HCT116 (cell line): ENCODE data around the gene DIS3L2. TPM values are rescaled to one million over a fixed set of nuclear protein-coding genes. Genes with fewer than 3 reads are reported as not detected.

Experiments
- ATAC-seq: fragments of 200-7000 bp; cut with Tn5 transposase; 2 replicates; pipeline ENCODE4 v1.9.1; 2020; ENCODE audit warnings: mild to moderate bottlenecking, moderate library complexity
- BruUV-seq: library from RNA; stranded (reverse); fragments of 400-500 nt; replicated peaks from 2 replicates; lab custom pipeline; 2021; lab: Mats Ljungman, UMichigan
- CTCF ChIA-PET: fragments of 300-600 bp; sonication (Branson Sonifier 250); formaldehyde crosslinking; loops from one replicate; lab custom pipeline; 2021; ENCODE audit warnings: antibody characterized with exemption; lab: Charles Lee
- POLR2A ChIA-PET: fragments of 300-600, 350-600 bp; sonication (Branson Sonifier 250); formaldehyde crosslinking; loops from one replicate; lab custom pipeline; 2021; ENCODE audit warnings: antibody characterized with exemption; lab: Charles Lee
- RAD21 ChIA-PET, 2 experiments: fragments of 300-600 bp; sonication (Branson Sonifier 250); formaldehyde crosslinking; loops; one replicate each; lab custom pipeline; 2023; ENCODE audit warnings: low total read pairs in 2 of 2; ENCODE audit not compliant: uncharacterized antibody in 2 of 2, unreplicated experiment in 2 of 2, low non-redundant PET in 1 of 2; lab: Charles Lee
- DNase-seq: peaks from one replicate; pipeline ENCODE4 v3.0.0-alpha.2; 2010; ENCODE audit warnings: low read depth, low spot score
- H2AFZ ChIP-seq: fragments of 200-600 bp; shearing (Covaris generic), sonication (generic); 2 replicates; pipeline ENCODE4 v1.6.1; 2017; ENCODE audit warnings: low read depth, mixed run types, mixed read lengths, antibody characterized with exemption, low read length; ENCODE audit not compliant: poor library complexity, severe bottlenecking
- H3K27ac ChIP-seq: 2 replicates; pipeline ENCODE4 v1.5.1; 2012; ENCODE audit warnings: low read depth, low read length
- H3K27me3 ChIP-seq: fragments of 200-600 bp; sonication (generic); 2 replicates; pipeline ENCODE4 v1.6.1; 2016; ENCODE audit warnings: mixed run types, low read length, mixed read lengths; ENCODE audit not compliant: insufficient read depth
- H3K36me3 ChIP-seq, 2 experiments: fragments of 200-500 bp in 1 of 2; fragments of 200-600 bp in 1 of 2; sonication (Bioruptor generic) in 1 of 2; sonication (generic) in 1 of 2; 2 replicates each; pipeline versions ENCODE4 v1.5.1 to v1.6.1; 2014 to 2016; ENCODE audit warnings: low read length in 2 of 2, inconsistent platforms in 1 of 2, mixed read lengths in 1 of 2, mixed run types in 1 of 2; ENCODE audit not compliant: insufficient read depth in 2 of 2, control insufficient read depth in 1 of 2
- H3K4me1 ChIP-seq, 2 experiments: fragments of 200-600 bp in 1 of 2; sonication (generic) in 1 of 2; 2 replicates each; pipeline versions ENCODE4 v1.5.1 to v1.6.1; 2012 to 2017; ENCODE audit warnings: low read length in 2 of 2, inconsistent platforms in 1 of 2, mild to moderate bottlenecking in 1 of 2, mixed read lengths in 1 of 2, mixed run types in 1 of 2, moderate library complexity in 1 of 2; ENCODE audit not compliant: insufficient read depth in 2 of 2, control insufficient read depth in 1 of 2
- H3K4me2 ChIP-seq: fragments of 200-600 bp; sonication (generic); 2 replicates; pipeline ENCODE4 v1.6.1; 2017; ENCODE audit warnings: mixed run types, low read length, mixed read lengths
- H3K4me3 ChIP-seq, 2 experiments: fragments of 200-600 bp in 1 of 2; sonication (generic) in 1 of 2; replicated peaks in 1 of 2; 2 replicates each; pipeline ENCODE4 v1.5.1; 2011 to 2016; ENCODE audit warnings: low read length in 2 of 2, control low read depth in 1 of 2, low read depth in 1 of 2, mild to moderate bottlenecking in 1 of 2, mixed read lengths in 1 of 2, mixed run types in 1 of 2
- H3K79me2 ChIP-seq: fragments of 200-600 bp; sonication (generic); 2 replicates; pipeline ENCODE4 v1.6.1; 2017; ENCODE audit warnings: mild to moderate bottlenecking, mixed run types, low read length, moderate library complexity, mixed read lengths; ENCODE audit not compliant: insufficient read depth
- H3K9ac ChIP-seq: fragments of 200-600 bp; sonication (generic); 2 replicates; pipeline ENCODE4 v1.6.1; 2016; ENCODE audit warnings: low read length, mixed read lengths
- H3K9me2 ChIP-seq: fragments of 200-600 bp; sonication (generic), shearing (Covaris generic); 2 replicates; pipeline ENCODE4 v1.6.1; 2017; ENCODE audit warnings: mixed run types, mild to moderate bottlenecking, moderate library complexity; ENCODE audit not compliant: insufficient read depth
- H3K9me3 ChIP-seq, 2 experiments: fragments of 200-500 bp in 1 of 2; fragments of 200-600 bp in 1 of 2; sonication (Bioruptor generic) in 1 of 2; sonication (generic) in 1 of 2; 2 replicates each; pipeline ENCODE4 v1.6.1; 2014 to 2017; ENCODE audit warnings: low read length in 2 of 2, mixed read lengths in 2 of 2, inconsistent platforms in 1 of 2, low read depth in 1 of 2, mild to moderate bottlenecking in 1 of 2, mixed run types in 1 of 2, moderate library complexity in 1 of 2; ENCODE audit not compliant: control insufficient read depth in 1 of 2, insufficient read depth in 1 of 2
- H4K20me1 ChIP-seq: fragments of 200-600 bp; sonication (generic), shearing (Covaris generic); 2 replicates; pipeline ENCODE4 v1.6.1; 2017; ENCODE audit warnings: mixed run types, mild to moderate bottlenecking, moderate library complexity; ENCODE audit not compliant: insufficient read depth
- ATF3 ChIP-seq: IDR thresholded peaks from 2 replicates; pipeline ENCODE4 v1.6.1; 2012
- CBX3 ChIP-seq: IDR thresholded peaks from 2 replicates; pipeline ENCODE4 v1.6.1; 2012; ENCODE audit warnings: low read depth
- EZH2 ChIP-seq: fragments of 200-600 bp; sonication (generic); IDR thresholded peaks from 2 replicates; pipeline ENCODE4 v1.6.1; 2017; ENCODE audit warnings: antibody characterized with exemption, mixed run types
- EZH2phosphoT487 ChIP-seq: fragments of 200-600 bp; IDR thresholded peaks from 2 replicates; pipeline ENCODE4 v1.6.1; 2018; ENCODE audit warnings: antibody characterized with exemption, borderline replicate concordance
- FOSL1 ChIP-seq: IDR thresholded peaks from 2 replicates; pipeline ENCODE4 v1.6.1; 2012; ENCODE audit warnings: low read depth
- JUND ChIP-seq: IDR thresholded peaks from 2 replicates; pipeline ENCODE4 v1.6.1; 2012
- POLR2A ChIP-seq: IDR thresholded peaks from 2 replicates; pipeline ENCODE4 v1.7.0; 2011; ENCODE audit warnings: borderline replicate concordance; ENCODE audit not compliant: insufficient read depth, insufficient read length; ENCODE audit errors: extremely low read depth
- POLR2AphosphoS5 ChIP-seq: IDR thresholded peaks from 2 replicates; pipeline ENCODE4 v1.6.1; 2011; ENCODE audit warnings: mild to moderate bottlenecking, low read depth, low read length, moderate library complexity
- REST ChIP-seq: IDR thresholded peaks from 2 replicates; pipeline ENCODE4 v1.6.1; 2012; ENCODE audit warnings: low read depth
- TCF7L2 ChIP-seq: IDR thresholded peaks from 2 replicates; pipeline ENCODE4 v1.7.0; 2011; ENCODE audit warnings: borderline replicate concordance, inconsistent platforms; ENCODE audit not compliant: insufficient read depth, insufficient read length; ENCODE audit errors: extremely low read depth
- YY1 ChIP-seq: IDR thresholded peaks from 2 replicates; pipeline ENCODE4 v1.6.1; 2011; ENCODE audit warnings: low read length, low read depth, moderate library complexity, mild to moderate bottlenecking; ENCODE audit not compliant: insufficient replicate concordance; ENCODE audit errors: extremely low read depth
- intact Hi-C: fragments of 100-400 bp; cut with micrococcal nuclease; formaldehyde crosslinking; loops from 2 replicates; pipeline ENCODE4 v1.10.0; 2022
- total RNA-seq: library from RNA; stranded (reverse); gene quantifications from one replicate; pipeline ENCODE4 v1.2.1, GENCODE V29; 2021; ENCODE audit not compliant: unreplicated experiment
- TF ChIP-seq, protein P1 (sequence below), 3 experiments: fragments of 200-600 bp in 1 of 3; sonication (generic) in 1 of 3; IDR thresholded peaks in 2 of 3; conservative IDR thresholded peaks in 1 of 3; 2 replicates each; pipeline ENCODE4 v1.5.1; 2012 to 2017; ENCODE audit warnings: low read depth in 2 of 3, low read length in 2 of 3, antibody characterized with exemption in 1 of 3, borderline replicate concordance in 1 of 3, control low read depth in 1 of 3, mild to moderate bottlenecking in 1 of 3, mixed read lengths in 1 of 3, mixed run types in 1 of 3, moderate library complexity in 1 of 3; ENCODE audit not compliant: insufficient read depth in 1 of 3

DIS3L2 gene
- total RNA-seq, 1 experiment from 2014 or later = 42.5 TPM

DNA sequence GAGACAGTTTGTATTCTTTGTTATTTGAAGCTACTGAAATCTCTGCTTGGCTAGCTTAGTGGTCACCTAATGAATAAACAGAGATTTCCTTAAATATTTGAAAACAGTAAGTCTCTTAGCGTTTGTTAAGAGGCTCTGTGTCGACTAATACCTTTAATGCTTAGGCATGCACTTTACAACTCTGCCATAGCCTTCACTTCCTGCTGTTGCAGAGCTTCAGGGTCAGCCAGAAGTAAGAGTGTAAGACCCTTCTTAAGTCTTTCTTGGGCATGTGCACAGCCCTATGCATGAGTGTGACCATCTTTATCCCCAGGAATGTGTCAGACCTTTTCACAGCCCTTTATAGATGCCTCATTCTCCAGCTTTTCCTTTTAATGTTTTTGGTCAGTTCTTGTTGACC is 221.8 kb downstream of the DIS3L2 start:
- Histone ChIP-seq H2AFZ (no peak overlapping the region), H3K9me2 (no peaks in the 10 kb centered on the region), H3K4me2 (no peak overlapping the region), H3K9ac (no peak overlapping the region), H3K36me3 (no peaks in the 10 kb centered on the region), H3K27ac (no peak overlapping the region), H3K79me2 (no peaks in the 10 kb centered on the region), H3K27me3 (no peaks in the 10 kb centered on the region), H3K4me1 (no peaks in the 10 kb centered on the region), H4K20me1 (no peaks in the 10 kb centered on the region), H3K4me3 (no peak overlapping the region), H3K9me3 (no peaks in the 10 kb centered on the region)
- ATAC-seq = no peak
- TF ChIP-seq JUND (no peak), EZH2phosphoT487 (no peak), EZH2 (no peak), TCF7L2 (no peak), YY1 (no peak), POLR2A (no peak), FOSL1 (no peak), ATF3 (no peak), CBX3 (no peak), REST (no peak), POLR2AphosphoS5 (no peak)
- TF ChIP-seq, protein P1, sequence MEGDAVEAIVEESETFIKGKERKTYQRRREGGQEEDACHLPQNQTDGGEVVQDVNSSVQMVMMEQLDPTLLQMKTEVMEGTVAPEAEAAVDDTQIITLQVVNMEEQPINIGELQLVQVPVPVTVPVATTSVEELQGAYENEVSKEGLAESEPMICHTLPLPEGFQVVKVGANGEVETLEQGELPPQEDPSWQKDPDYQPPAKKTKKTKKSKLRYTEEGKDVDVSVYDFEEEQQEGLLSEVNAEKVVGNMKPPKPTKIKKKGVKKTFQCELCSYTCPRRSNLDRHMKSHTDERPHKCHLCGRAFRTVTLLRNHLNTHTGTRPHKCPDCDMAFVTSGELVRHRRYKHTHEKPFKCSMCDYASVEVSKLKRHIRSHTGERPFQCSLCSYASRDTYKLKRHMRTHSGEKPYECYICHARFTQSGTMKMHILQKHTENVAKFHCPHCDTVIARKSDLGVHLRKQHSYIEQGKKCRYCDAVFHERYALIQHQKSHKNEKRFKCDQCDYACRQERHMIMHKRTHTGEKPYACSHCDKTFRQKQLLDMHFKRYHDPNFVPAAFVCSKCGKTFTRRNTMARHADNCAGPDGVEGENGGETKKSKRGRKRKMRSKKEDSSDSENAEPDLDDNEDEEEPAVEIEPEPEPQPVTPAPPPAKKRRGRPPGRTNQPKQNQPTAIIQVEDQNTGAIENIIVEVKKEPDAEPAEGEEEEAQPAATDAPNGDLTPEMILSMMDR (IDR thresholded peaks at IDR 0.05 in 2 of 3, conservative IDR thresholded peaks at IDR 0.05 in 1 of 3; ENCODE audit: borderline replicate concordance in 1 of 3, insufficient read depth in 1 of 3, low read depth in 2 of 3, low read length in 2 of 3) = no peak
- RAD21 ChIA-PET = no interaction called here
- DNase-seq = no peak
- POLR2A ChIA-PET = no interaction called here
- intact Hi-C loops = no loop called here
- no TSS peak for BruUV-seq
- CTCF ChIA-PET = interaction anchor here (1.1 kb wide), 1 partner anchor 13 kb away, joined by 3 read pairs; no protein-coding TSS in a partner anchor
